CD4-positive, alpha-beta T cell treated with Interferon alpha-2 for 1 hour (primary cell): Measurements from ENCODE around the gene KANSL1.
A peak's percentile ranks its signal among the peaks of the same experiment; 100 is the strongest.
"Not testable (repeated sequence)": the region's sequence is repeated elsewhere in the genome, so short reads cannot be mapped to it uniquely, and the experiment has no call there.

ENCODE experiments used
- DNase-seq, 2 donors: peaks; one replicate each; pipeline ENCODE4 v3.0.0-alpha.2; 2020 to 2022

Gene KANSL1, protein sequence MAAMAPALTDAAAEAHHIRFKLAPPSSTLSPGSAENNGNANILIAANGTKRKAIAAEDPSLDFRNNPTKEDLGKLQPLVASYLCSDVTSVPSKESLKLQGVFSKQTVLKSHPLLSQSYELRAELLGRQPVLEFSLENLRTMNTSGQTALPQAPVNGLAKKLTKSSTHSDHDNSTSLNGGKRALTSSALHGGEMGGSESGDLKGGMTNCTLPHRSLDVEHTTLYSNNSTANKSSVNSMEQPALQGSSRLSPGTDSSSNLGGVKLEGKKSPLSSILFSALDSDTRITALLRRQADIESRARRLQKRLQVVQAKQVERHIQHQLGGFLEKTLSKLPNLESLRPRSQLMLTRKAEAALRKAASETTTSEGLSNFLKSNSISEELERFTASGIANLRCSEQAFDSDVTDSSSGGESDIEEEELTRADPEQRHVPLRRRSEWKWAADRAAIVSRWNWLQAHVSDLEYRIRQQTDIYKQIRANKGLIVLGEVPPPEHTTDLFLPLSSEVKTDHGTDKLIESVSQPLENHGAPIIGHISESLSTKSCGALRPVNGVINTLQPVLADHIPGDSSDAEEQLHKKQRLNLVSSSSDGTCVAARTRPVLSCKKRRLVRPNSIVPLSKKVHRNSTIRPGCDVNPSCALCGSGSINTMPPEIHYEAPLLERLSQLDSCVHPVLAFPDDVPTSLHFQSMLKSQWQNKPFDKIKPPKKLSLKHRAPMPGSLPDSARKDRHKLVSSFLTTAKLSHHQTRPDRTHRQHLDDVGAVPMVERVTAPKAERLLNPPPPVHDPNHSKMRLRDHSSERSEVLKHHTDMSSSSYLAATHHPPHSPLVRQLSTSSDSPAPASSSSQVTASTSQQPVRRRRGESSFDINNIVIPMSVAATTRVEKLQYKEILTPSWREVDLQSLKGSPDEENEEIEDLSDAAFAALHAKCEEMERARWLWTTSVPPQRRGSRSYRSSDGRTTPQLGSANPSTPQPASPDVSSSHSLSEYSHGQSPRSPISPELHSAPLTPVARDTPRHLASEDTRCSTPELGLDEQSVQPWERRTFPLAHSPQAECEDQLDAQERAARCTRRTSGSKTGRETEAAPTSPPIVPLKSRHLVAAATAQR (N-terminal part only)

DNA sequence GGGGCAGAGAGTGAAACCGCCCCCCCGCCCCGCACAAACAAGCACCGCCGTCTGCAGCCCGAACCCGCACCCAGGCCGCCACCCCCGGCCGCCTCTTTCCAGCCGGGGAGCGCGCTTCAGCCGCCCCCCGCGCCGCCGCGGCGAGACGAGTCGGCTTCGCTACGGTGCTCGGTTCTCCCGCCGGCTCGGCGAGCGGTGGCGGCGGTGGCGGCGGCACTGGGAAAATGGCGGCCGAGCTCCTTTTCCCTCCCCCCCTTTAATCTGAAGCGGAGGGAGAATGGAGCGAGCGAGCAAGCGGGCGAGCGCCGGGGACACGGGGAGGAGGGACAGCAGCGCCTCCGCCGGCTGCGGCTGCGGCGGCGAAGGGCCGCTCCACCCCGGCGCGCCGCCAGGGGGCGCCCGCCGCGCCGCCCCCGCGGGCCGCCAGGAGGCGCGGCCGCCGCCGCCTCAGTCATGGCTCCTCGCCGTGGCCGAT is at the start of gene KANSL1:
TSS of gene KANSL1 (minus strand) at position 279 of the 475 bp plus-strand sequence. CDS start 21,286 bp downstream, outside the sequence.
- DNase-seq: peak; percentile 95

DNA sequence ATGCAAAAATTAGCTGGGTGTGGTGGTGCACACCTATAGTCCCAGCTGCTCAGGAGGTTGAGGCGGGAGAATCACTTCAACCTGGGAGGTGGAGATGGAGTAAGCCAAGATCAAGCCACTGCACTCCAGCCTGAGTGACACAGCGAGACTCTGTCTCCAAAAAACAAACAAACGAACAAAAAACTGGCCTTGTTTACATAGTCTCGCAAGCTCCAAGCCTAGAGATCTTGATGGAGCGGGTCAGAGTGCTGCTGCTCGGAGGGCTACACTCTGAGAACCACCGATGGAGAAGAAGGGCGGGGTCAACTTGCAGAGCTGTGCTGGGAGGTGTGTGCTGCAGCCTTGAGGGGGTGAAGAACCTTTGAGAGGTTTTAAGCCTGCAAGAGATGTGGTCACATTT is 38.1 kb upstream of the KANSL1 start:
- DNase-seq: not testable (repeated sequence)

DNA sequence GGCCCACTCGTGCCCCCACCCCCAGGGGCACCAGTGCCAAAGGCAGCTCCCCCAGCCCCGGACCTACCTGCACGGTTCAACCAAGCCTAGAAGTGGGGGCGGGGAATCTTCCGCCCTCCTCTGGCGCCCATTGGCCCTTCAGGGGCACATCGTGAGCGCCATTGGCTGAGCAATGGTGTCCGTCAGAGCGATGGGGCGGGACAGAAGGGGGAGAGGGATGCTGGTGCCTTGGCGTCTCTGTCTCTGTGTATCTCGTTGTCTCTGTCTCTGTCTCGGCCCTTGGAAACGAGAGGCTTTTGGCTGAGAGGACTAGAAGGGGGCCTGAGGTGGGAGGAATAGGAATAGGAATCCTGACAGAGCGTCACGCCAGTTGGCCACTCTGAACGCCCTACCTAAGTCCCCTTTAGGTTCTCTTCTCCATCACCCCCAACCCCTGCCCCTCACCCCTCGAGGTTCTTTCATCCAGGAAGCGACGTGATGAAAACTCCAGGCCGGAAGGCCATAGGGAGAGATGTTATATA is 32.1 kb upstream of the KANSL1 start:
- DNase-seq: peak; percentile 96 to 98

DNA sequence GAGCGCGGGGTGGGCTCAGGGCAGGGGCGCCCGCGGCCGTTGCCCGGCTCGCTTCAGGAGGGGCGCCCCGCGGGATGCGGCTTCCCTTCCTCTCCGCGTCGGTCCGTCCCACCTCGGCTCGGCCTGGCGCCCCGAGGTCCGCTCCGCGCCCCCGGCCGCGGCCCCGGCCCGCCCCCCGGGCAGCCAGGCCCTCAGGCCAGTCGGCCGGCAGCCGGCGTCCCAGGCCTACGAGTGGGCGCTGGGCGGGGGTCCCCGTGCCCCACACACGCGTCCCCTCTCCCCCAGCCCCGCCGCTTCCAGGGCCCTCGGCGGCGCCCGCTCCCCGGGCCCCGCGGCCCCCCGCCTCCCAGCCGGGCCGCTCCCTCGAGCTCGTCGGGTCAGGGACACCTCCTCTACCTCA is 31.6 kb upstream of the KANSL1 start:
- DNase-seq: not testable (repeated sequence)

DNA sequence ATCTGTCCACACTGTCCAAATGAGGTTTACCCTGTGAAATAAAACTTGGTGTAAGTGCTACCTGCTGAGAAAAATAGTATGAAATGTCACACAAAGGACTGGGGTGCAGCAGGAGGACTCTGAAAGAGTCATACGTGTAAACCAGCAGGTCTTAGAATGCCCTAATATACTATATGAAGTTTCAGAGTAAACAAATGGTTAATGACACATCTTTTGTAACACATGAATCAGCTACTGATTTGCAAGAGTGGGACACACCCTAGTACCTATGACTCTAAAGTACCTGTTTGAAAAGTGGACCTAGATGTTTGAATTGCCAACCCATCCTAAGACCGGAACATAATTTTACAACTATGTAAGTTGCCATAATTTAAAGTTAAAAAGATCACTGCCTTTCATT is 29.8 kb upstream of the KANSL1 start:
- DNase-seq: not testable (repeated sequence)

DNA sequence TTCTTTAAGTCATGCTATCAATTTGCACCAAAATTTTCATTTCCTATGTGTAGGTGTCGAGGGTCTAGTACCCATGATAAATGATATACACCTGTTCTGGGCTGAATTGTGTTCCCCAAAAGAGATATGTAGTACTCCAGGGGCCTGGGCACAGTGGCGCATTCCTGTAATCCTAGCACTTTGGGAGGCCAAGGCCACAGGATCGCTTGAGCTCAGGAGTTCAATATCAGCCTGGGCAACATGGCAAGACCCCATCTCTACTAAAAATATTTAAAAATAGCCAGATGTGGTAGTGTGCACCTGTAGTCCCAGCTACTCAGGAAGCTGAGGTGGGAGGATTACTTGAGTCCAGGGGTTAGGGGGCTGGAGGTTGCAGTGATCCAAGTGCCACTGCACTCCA is 23.5 kb upstream of the KANSL1 start:
- no peak for DNase-seq

DNA sequence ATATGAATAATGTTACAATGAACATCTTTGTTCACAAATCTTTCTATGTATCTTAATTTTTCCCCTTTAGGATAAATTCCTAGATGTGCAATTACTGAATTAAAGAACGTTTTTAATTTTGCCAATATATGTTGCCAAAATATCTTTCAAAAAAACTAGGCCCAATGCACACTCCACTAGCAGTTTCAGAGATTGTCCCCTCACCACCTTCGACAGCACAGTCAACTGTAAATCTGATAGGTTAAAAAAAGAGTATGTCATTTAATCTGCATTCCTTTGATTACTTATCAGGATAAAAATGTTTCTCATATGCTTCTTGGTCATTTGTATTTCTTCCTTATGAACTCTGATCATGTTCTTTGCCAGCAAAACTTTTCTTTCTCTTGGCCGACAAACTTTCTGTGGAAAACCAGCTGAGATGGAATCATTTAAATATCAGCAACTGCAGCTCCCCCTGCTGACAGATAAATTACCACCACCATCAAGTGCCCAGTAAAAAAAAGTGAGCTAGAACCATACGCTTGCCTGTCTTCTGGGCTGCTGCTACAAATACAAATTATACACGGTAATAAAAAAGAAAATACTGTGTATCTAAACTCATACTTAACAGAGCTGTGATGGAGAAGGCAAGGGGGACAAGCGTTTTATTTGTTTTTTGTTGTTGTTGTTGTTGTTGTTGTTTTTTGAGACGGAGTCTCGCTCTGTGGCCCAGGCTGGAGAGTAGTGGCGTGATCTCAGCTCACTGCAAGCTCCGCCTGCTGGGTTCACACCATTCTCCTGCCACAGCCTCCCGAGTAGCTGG is 19.6 kb upstream of the KANSL1 start:
- DNase-seq: peak; percentile 83 to 86

DNA sequence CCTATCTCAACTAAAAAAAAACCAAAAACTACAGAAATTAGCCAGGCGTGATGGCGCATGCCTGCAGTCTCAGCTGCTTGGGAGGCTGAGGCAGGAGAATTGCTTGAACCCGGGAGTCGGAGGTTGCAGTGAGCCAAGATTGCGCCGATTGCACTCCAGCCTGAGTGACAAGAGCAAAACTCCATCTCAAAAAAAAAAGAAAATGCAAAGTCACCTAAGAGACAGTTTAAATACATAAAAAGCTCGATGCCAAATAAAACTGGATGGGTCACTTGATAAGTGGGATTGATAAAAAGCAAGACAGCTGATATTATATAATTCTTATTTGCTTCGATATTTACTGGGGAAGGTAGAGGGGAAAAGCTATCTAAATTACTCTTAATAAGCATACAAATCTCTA is 15.8 kb upstream of the KANSL1 start:
- no peak for DNase-seq

DNA sequence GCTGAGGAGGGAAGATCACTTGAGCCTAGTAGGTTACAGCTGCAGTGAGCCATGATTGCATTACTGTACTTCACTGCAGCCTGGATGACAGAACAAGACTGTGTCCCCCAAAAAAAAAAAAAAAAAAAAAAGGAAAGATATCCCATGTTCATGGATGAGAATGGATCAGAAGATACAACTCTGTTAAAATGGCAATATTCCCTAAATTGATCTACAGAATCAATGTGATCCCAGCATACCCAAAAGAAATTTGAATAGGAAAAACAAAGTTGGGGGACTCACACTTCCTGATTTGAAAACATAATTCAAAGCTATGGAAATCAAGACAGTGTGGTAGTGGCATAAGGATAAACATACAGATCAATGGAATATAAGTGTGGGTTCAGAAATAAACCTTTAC is 12.7 kb upstream of the KANSL1 start:
- no peak for DNase-seq

DNA sequence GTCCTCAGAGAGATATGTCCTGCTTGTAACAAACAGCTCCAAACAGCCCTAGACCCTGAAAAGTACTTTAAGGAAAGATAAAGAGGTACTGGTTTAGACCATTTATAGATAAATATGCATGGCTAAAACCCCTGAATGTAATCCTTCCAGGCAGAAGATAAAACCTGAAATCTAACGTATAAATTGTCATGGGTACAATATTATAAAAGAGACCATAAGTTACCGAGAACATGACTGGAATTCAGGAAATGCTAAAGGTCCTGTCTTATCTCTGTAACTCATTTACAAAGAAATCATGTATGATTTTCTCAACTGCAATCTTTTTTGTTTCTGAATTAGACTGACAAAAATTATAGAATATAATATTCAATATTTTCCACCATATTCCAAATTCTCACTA is 9.2 kb upstream of the KANSL1 start:
- DNase-seq: no peak

DNA sequence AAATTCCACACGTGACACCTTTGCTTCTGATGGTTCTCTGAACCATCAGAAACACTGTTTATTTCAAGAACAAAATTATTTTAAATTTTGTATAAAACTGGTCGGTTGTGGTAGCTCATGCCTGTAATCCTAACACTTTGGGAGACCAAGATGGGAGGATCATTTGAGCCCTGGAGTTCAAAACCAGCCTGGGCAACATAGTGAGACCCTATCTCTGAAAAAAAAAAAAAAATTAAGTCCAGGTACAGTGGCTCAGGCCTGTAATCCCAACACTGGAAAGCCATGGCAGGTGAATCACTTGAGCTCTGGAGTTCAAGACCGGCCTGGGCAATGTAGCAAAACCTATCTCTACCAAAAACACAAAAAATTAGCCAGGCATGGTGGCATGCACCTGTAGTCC is 8.3 kb upstream of the KANSL1 start:
- no peak for DNase-seq

DNA sequence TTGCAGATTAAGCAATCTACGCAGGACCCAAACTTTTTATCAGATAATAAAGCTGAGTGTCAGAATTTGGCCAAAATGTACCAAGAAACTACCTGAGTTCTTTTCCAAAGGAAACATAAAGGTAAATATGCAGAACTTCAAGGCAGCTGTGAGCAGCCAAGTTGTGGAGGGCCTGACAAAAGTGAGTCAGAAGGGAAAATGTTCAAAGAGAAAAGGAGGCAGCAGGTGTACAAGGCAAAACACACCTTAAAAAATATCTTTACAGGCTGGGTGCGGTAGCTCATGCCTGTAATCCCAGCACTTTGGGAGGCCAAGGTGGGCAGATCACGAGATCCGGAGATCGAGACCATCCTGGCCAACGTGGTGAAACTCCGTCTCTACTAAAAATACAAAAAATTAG is 7.0 kb upstream of the KANSL1 start:
- DNase-seq: no peak

DNA sequence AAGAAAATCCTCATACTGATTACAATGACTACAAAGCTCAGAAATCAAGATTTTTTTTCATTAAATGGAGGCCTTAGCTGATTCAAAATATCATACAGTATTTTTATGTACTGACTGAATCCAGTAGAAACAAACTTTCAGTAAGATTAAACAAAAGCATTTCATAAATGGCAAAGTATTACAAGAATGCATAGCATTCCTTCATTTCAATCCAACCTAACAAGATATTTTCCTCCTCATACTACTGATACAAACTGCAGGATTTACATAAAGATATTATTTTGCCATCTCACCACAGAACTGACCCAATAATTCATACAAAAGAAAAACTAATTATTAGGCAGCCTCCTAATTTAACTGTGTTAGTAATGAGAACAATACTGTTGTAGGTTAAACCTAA is 6.2 kb upstream of the KANSL1 start:
- no peak for DNase-seq

DNA sequence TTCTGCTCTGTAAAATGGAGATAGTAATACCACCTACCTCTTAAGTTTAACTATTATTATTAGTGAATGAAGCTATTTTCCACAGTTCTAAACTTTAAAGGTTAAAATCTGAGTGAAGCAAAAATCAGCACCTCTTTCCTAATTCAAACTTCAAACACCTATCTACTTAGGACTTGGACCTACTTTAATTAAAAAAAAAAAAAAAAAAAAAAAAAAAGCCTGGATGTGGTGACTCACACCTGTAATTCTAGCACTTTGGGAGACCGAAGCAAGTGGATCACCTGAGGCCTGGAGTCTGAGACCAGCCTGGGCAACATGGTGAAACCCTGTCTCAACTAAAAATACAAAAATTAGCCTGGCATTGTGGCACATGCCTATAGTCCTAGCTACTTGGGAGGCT is 5.0 kb upstream of the KANSL1 start:
- no peak for DNase-seq

DNA sequence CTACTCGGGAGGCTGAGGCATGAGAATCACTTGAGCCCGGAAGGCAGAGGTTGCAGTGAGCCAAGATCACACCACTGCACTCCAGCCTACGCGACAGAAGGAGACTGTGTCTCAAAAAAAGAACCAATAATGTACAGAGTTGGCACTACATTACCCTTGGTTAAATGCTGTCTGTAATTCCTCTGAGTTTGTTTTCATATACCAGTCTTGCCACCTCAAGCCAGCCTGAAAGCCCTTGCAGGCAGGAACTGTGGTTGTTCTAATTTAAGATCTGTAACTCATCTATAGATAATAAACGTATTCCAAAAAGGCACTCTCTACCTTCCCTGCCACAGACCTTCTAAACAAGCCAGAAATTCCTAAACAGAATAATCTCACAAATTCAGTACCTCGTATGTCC is 4.3 kb upstream of the KANSL1 start:
- DNase-seq: no peak

DNA sequence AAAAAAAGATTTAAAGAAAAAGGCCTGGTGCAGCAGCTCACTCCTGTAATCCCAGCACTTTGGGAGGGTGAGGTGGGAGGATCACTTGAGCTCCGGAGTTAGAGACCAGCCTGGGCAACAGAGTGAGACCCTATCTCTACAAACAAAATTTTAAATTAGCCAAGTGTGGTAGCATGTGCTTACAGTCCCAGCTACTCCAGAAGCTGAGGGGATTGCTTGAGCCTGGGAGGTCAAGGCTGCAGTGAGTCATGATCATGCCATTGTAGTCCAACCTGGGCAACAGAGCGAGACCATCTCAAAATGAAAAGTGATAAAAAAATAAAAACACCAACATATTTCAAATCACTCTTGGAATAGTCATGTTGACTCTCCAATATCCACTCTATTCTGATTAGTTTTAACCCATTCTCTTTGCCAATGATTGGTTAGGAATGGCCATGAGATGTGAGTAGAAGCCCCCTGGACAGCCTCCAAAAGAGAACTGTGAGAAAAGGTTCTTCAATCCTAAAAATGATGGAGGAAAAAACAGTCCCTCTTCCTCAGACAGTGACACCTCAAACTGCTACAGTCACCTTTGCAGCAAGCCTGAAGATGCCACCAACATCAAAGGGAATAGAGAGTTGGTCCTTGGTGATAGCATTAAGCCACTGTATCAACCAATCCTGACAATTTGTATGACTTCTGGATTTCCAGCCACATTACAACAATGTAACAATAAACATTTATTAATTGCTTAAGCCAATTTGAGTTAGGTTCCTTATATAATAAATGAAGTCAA is 2.9 kb upstream of the KANSL1 start:
- DNase-seq: no peak

DNA sequence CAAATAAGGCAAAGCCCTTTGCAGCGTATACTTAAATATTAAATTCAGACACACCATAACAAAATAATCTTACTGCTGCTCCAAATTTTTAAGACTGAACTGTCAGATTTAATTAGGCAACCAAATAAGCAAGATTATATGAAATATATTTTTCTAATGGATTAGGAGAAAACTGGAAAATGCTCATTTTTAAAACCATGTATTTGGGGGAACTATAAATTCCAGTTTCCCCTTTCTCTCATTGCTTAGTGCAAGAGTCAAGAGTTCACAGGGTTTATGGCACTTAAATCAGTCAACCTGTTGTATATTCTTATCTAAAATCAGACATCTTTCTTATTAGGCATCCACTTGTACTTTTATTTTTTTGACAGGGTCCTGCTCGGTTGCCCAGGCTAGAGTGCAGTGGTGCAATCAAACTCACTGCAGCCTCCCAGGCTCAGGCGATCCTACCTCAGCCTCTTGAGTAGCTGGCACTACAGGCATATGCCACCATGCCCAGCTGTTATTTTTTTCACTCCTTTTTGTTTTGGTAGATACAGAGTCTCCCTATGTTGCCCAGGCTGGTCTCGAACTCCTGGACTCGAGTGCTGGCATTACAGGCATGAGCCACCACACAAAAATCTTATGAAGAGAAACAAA is 2.1 kb upstream of the KANSL1 start:
- no peak for DNase-seq

DNA sequence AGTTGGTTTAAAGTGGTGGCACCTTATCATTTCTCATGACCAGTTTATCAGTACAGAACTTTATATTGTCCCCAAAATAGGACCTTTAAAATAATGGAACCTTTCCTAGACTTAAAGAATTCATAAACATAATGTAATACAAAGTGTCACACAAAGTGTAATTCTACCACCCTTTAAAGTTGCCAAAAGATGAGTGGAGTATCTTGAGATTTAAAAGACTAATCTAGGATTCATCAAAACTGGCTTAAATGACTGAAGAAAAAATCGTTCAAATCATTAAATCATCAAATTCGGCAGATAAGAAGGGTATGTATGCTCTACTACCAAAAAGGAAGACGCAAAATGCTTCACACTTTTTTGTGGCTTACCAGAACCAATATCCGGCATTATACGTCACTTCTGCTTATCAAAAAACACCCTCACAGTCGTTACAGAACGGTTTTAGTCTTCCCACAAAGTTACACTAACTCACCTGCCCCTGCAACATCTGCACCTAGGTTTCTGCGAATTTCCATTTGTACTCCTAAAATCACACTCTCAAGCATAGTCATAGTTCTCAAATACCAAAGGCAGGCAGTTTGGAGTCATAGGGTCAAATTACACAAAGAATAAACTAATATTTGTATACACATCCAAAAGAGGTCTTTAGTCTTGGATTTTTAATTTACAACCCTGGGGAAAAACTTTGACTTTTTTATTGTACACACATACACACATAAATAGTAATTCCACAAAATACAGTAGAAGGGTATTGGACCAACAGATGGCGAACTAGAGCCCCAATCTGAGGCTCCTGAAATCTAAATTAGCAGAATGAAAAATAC is 1.4 kb upstream of the KANSL1 start:
- peak; percentile 84 to 94 for DNase-seq

DNA sequence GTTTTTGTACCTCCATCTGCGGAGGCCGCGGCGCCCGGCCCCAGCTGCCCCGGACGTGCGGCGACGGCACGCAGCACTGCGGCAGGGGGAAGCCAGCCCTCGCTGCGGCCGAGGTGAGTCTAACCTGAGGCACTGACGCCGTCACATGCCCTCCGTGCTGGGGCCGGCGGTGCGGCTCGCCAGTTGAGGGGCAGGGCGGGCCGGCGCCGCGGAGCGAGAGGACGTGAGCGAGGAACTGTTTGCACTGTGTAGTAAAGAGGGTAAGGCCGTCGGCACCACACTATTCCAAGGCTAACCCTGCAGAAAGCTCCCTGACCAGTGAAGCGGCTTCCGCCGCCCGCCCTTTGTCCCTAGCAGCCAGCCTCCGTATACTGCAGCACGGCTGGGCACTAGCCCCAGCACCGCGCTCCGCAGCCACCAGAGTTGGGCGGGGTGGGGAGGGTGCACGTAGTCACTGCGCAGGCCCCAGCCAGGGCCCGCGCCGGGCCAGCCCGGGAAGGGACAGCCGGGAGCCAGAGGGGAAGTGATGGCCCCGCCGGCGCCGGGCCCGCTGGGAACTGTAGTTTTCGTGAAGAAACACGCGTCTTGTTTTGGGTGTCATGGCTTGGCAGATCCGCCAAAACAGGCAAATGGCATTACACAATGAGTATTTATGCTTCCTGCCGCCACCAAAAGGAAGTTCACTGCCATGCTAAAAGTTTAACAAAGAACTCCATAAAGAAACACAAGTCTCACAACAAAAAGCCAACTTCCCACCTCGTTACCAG is 580 bp upstream of the KANSL1 start:
- peak; percentile 97 for DNase-seq
